Lower leg skin (tissue), 4 donors: ENCODE results near the gene COL4A6. TPM values are rescaled to one million over a fixed set of nuclear protein-coding genes. Genes with fewer than 3 reads are reported as not detected.
A peak's percentile ranks its signal among the peaks of the same experiment; 100 is the strongest.

Experiments used
- DNase-seq, 2 donors: peaks; one replicate each; pipeline ENCODE4 v3.0.0-alpha.2; 2019; ENCODE audit warnings: low spot score in 2 of 2
- H3K4me3 ChIP-seq: fragments of 200-600 bp; sonication (generic); 2 replicates; pipeline ENCODE4 v1.5.1; 2017; ENCODE audit warnings: mild to moderate bottlenecking, low read depth; ENCODE audit not compliant: poor library complexity, severe bottlenecking
- POLR2A ChIP-seq, 2 donors: fragments of 450-650 bp; IDR thresholded peaks; one replicate each; pipeline ENCODE4 v1.6.1; 2016 to 2017; ENCODE audit warnings: antibody characterized with exemption in 2 of 2, mild to moderate bottlenecking in 1 of 2, moderate library complexity in 1 of 2
- WGBS, 2 donors: methylation state at CpG; one replicate each; pipeline ENCODE4 v1.1.5; 2018; 5-methylcytosine and 5-hydroxymethylcytosine counted together
- intact Hi-C: fragments of 100-400 bp; cut with DNase I; formaldehyde crosslinking; loops from one replicate; pipeline ENCODE4 v1.15.0; 2023; ENCODE audit warnings: low total_unique reads
- total RNA-seq, 4 donors: library from RNA; depleted of rRNA; stranded (reverse); fragments of >200 nt; gene quantifications; one replicate each; pipeline ENCODE4 v1.1.0, GENCODE V29; 2016
- TF ChIP-seq, protein P1 (sequence below), 3 donors: fragments of 450-650 bp; IDR thresholded peaks; one replicate each; pipeline ENCODE4 v1.5.1; 2016; ENCODE audit warnings: antibody characterized with exemption in 3 of 3, mild to moderate bottlenecking in 3 of 3, moderate library complexity in 2 of 3

COL4A6 gene
- total RNA-seq, 4 donors from 2014 or later, result 9.4 to 15.3 (median 11.6) TPM

DNA sequence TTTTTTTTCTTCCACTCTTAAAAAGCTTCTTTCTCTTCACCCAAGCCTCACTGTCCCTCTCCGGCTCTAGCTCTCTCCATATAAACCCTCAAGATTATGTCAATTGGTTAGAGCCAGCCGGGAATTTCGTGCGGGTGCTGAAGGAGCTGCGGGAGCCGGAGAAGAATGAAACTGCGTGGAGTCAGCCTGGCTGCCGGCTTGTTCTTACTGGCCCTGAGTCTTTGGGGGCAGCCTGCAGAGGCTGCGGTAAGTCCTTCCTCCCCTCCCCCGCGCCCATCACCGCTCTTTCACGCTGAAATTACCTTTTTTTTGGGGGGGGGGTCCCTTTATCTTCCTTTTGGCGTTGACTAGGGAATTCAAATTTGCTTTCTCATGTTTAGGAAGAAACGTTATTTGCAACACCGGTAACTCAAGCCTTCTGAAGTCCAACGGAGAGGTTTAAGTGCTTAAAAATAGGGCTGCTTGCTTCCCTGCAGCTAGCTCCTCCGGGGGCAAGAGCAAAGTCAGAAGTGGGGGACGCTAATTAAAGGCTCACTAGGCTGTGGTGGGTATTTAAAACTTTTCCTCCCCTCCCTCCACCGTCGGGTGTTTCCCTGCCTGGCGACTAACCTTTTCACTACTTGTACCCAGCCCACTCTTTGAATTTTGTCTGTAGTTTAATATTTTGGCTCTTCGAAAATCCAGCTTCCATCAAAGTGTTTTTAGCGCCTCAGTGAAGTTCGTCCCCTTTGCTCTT lies 1.9 kb upstream of the COL4A6 start:
- H3K4me3 ChIP-seq, result peak overlapping the region; percentile 20
- intact Hi-C loops, result no loop called here
- WGBS, 2 donors, result 3 to 13% methylated on average over 25 of the region's 25 CpGs
- no peak for TF ChIP-seq POLR2A (IDR thresholded peaks at IDR 0.05)
- TF ChIP-seq, protein P1, sequence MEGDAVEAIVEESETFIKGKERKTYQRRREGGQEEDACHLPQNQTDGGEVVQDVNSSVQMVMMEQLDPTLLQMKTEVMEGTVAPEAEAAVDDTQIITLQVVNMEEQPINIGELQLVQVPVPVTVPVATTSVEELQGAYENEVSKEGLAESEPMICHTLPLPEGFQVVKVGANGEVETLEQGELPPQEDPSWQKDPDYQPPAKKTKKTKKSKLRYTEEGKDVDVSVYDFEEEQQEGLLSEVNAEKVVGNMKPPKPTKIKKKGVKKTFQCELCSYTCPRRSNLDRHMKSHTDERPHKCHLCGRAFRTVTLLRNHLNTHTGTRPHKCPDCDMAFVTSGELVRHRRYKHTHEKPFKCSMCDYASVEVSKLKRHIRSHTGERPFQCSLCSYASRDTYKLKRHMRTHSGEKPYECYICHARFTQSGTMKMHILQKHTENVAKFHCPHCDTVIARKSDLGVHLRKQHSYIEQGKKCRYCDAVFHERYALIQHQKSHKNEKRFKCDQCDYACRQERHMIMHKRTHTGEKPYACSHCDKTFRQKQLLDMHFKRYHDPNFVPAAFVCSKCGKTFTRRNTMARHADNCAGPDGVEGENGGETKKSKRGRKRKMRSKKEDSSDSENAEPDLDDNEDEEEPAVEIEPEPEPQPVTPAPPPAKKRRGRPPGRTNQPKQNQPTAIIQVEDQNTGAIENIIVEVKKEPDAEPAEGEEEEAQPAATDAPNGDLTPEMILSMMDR (IDR thresholded peaks at IDR 0.05), result no peak
- no peak for DNase-seq

- intact Hi-C loops, result no loop called here
- TF ChIP-seq, protein P1 (IDR thresholded peaks at IDR 0.05), result no peak
- no peak for TF ChIP-seq POLR2A (IDR thresholded peaks at IDR 0.05)
- peak in 1 of 2 donors; percentile 13 for DNase-seq
- peak within 1 kb of the TSS; percentile 20 for H3K4me3 ChIP-seq
- whole genome bisulfite sequencing, 2 donors, result 0 to 23% methylated on average over 13 of the region's 13 CpGs
Observed at GRCh38 chrX:108439426-108439942, 1.3 kb upstream of the COL4A6 start, which contains the start of gene COL4A5. Gene COL4A5 (plus strand): TSS chrX:108439838. CDS start chrX:108440126, 288 bp downstream.

- no peak overlapping the region for H3K4me3 ChIP-seq
- TF ChIP-seq, protein P1 (IDR thresholded peaks at IDR 0.05), result no peak
- TF ChIP-seq POLR2A (IDR thresholded peaks at IDR 0.05), result no peak
- intact Hi-C loops, result no loop called here
- 17 to 24% methylated on average over 16 to 20 of the region's 20 CpGs for WGBS, 2 donors
- no peak for DNase-seq
Observed at GRCh38 chrX:108437349-108438109, 693 bp downstream of the COL4A6 start.

DNA sequence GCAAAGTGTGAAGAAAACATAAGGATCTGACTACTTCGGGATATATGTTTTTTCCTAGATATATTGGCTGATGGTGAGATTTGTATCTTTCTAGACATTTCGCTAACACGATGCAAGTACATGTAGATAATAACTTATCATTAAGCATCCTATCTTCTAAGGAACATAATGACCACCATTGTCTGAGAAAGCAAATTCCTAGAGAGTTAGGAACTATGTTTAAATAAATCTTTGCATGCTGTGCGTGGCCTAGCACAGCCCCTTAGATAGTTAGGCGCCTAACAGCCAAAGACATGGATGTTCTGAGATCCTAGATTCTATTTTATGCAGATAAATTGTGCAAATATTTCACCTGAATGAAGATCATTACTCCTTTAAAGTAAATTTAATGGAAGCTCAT lies 3.0 kb downstream of the COL4A6 start:
- DNase-seq, result no peak
- H3K4me3 ChIP-seq, result no peak overlapping the region
- WGBS, 2 donors, result 70 to 86% methylated on average over 5 of the region's 5 CpGs
- intact Hi-C loops, result no loop called here
- no peak for TF ChIP-seq POLR2A (IDR thresholded peaks at IDR 0.05)
- TF ChIP-seq, protein P1 (IDR thresholded peaks at IDR 0.05), result no peak

- no peak for DNase-seq
- intact Hi-C loops, result no loop called here
- 50% methylated on average over 1 of the region's 1 CpG for WGBS, 2 donors
- no peak overlapping the region for H3K4me3 ChIP-seq
- TF ChIP-seq POLR2A (IDR thresholded peaks at IDR 0.05), result no peak
- TF ChIP-seq, protein P1 (IDR thresholded peaks at IDR 0.05), result no peak
Observed at GRCh38 chrX:108426262-108426661, 12.0 kb downstream of the COL4A6 start.
